ENCODE measurements around the gene SLC35F3.
"Not testable (repeated sequence)": the region's sequence is repeated elsewhere in the genome, so short reads cannot be mapped to it uniquely, and the experiment has no call there.

SLC35F3 gene

GRCh38 chr1:234292548-234292947 lies 388.1 kb downstream of the SLC35F3 start:
- no peak for DNase-seq (ENCODE audit: low spot score)

- no peak for DNase-seq (ENCODE audit: low spot score)
Observed at GRCh38 chr1:234294109-234294817, 389.8 kb downstream of the SLC35F3 start.

DNA sequence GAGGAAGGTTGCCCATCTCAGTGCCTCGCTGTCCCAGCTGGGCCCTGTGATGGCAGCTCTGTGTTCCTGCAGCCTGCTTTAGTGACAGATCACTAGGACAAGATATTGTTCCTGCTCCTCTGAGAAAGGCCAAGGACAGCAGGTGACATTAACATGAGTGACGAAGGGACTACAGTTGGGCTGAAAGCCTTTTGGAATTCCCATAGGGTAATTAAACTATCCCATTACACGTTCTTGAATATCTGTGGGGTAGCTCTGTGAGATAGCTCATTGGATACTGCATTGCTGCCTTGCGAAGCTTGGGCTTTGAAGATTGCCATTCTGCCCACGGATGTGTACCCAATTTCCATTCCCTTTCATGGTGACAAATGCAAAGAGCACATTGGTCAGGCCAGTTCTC lies 390.6 kb downstream of the SLC35F3 start:
- DNase-seq (ENCODE audit: low spot score) = no peak

DNA sequence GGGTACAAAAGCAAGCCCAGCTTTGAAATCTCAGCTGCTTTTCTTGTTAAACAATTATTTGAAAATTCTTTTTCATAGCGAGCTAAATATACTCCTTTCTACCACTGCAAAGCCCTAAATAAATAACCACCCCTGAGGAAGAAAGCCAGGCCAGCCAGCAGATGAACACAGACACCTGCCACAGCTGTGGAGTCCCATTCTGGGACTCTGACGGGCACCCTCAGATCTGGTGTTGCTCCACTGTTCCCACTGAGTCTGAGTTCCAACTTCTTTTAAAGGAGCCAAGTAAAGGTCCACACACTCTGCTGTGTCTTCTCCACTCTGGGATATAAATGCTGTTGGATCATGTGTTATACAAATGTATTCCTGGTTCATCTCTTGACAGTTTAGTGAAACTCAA lies 391.1 kb downstream of the SLC35F3 start:
- no peak for DNase-seq (ENCODE audit: low spot score)

GRCh38 chr1:234296496-234296895 lies 392.0 kb downstream of the SLC35F3 start:
- no peak for DNase-seq (ENCODE audit: low spot score)

GRCh38 chr1:234297668-234298067 lies 393.2 kb downstream of the SLC35F3 start:
- no peak for DNase-seq (ENCODE audit: low spot score)

DNA sequence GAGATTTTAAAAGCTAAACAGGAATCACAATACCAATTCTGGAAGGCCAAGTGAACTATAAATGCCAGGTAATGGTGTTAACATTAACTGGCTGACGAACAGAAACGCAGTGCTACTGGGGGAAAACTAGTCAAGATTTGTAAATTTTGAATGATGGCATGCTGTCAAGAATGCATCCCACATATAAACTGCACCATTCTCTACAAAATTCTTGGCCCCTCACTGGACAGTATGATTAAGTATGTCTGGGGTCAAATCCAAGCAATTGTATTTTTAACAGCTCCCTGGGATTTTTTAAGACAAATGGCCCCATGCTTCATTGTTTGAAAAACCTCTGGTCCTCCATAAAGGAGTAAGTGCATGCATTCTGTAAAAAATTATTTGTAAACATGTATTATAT lies 395.6 kb downstream of the SLC35F3 start:
- no peak for DNase-seq (ENCODE audit: low spot score)

DNA sequence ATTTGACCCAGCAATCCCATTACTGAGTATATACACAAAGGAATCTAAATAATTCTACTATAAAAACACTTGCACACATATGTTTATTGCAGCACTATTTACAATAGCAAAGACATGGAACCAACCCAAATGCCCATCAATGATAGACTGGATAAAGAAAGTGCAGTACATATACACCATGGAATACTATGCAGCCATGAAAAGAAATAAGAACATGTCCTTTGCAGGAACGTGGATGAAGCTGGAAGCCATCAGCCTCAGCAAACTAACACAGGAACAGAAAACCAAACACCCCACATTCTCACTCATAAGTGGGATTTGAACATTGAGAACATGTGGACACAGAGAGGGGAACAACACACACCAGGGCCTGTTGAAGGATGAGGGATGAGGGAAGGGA lies 397.2 kb downstream of the SLC35F3 start:
- not testable (repeated sequence) for DNase-seq (ENCODE audit: low spot score)

DNA sequence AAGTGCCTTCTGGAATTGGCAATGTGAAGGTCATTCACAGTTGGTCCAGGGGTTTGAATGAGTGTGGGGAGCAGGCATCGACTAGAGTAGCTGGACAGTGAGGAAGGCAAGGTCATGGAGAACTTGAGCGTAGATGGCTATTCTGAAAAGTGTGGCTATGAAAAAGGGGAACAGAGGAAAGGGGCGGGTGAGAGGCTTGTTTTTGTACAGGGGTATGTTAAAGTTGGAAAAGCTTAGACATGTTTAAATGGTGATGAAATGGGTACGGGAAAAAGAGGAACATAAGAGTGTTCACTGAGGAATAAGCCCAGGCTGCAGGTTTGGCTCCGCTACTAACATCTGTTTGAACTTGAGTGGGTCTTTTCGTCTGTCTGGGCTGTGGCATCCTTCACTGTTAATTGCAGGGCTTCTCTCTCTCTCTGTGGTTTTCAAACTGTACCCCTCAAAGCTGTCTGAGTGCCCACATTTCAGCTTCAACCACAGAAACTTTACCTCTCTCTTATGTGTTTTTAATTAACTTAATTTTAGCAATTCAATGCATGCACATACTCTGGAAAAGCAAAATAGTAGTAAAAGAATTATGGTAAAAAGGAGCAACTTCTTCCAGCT lies 398.0 kb downstream of the SLC35F3 start:
- no peak for DNase-seq (ENCODE audit: low spot score)

DNA sequence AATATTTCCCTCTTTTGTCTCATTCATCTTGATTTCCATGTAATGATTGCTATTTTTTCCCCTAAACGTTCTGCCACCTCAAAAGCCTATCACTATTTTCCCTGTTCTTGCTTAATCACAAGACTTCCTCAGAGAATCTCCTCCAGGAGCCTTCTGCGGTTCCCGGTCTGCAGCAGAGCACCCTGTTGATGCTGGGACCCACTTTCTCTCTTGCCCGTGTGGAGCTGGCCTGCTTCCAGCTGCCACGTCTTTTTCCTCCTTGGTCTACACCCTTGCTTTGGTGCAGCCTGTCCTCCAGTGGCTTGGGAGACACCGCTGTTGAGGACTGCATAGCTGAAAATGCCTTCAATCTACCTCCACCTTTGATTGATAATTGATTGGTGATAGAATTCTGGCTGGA lies 398.8 kb downstream of the SLC35F3 start:
- no peak for DNase-seq (ENCODE audit: low spot score)

DNA sequence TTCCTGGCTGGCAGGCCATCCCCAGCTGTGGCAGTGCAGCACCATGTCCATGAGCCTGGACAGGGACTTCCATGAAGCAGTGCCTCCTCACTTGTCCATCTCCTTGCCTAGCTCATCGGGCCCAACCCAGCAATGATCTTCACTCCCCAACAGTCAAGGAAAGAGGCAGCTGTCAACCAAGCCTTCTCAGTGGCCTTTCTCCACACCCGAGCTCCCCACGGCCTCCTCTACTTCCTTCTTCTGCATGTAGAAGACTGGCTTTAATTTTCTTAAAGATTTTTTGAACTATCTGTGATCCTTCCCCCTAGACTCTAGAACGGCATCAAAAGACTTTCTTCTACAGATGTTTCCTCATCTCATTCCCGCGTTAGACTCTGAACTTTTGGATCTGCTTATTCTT lies 403.2 kb downstream of the SLC35F3 start:
- no peak for DNase-seq (ENCODE audit: low spot score)

GRCh38 chr1:234309243-234309597 lies 404.7 kb downstream of the SLC35F3 start:
- DNase-seq (ENCODE audit: low spot score) = no peak

DNA sequence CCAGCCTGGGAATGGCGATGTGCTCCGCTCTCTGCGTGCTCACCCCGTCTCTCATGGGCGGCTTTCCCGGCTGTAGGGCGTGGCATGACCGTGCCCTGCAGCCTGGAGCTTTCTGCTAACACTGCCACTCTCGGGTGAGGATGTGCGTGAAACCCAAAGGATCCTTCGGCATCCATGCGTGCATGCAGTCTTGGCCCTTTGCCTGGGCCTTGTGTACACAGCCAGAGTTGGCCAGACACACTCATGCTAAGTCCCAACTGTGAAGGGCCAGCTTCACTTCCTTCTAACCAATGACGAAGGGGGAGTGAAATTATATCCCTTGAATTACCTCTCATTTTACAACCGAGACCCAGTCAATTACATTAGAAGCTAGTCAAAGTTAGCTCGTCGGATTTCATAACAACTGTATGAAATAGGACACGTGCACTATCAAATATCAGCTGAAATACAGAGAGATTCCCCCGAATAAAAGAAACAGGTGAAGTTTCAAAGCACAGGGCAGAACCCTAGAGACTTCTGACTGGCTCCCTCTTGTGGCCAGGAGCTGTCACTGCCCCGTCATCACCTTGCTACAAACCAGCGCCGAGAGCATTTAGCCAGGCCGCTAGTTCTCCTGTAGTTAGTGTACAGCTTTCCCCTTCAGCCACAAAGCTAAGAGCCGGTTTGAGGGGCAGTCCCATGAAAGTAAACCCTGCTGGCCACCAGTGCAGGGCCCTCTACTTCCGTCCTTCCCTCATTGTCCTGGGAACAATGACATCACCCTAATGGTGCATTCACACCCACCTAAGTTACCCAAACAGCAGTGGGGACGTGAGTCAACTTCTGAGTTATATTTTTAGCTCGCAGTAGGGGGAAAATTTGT lies 405.4 kb downstream of the SLC35F3 start:
- peak; percentile 76 for DNase-seq (ENCODE audit: low spot score)

- DNase-seq (ENCODE audit: low spot score) = no peak
Observed at GRCh38 chr1:234310460-234310817, 406.0 kb downstream of the SLC35F3 start.

DNA sequence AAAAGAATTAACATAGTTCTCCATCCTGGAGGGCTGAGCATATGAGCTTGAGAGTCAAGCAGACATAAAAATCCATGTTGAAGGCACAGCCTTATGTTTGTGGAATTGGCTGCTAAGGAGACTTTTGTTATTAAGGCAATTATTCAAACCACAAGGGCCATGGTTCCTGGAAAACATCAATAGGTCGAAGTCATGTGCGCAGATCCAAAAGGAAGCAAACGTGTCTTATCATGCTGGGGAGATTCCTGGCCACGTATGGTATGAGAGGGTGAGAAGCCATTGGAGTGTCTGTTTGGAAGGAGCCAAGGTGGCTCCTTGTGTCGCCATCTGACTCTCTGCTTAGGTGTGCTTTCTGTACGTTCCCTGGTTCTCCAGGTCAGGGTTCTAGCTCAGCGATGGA lies 406.9 kb downstream of the SLC35F3 start:
- no peak for DNase-seq (ENCODE audit: low spot score)

- DNase-seq (ENCODE audit: low spot score) = no peak
Observed at GRCh38 chr1:234313171-234313570, 408.7 kb downstream of the SLC35F3 start.

GRCh38 chr1:234315091-234315541 lies 410.6 kb downstream of the SLC35F3 start:
- no peak for DNase-seq (ENCODE audit: low spot score)

- DNase-seq (ENCODE audit: low spot score) = no peak
Observed at GRCh38 chr1:234315588-234315987, 411.1 kb downstream of the SLC35F3 start.

- no peak for DNase-seq (ENCODE audit: low spot score)
Observed at GRCh38 chr1:234316486-234316885, 412.0 kb downstream of the SLC35F3 start.

- DNase-seq (ENCODE audit: low spot score) = no peak
Observed at GRCh38 chr1:234316937-234317336, 412.5 kb downstream of the SLC35F3 start.

GRCh38 chr1:234320069-234320468 lies 415.6 kb downstream of the SLC35F3 start:
- DNase-seq (ENCODE audit: low spot score) = no peak

DNA sequence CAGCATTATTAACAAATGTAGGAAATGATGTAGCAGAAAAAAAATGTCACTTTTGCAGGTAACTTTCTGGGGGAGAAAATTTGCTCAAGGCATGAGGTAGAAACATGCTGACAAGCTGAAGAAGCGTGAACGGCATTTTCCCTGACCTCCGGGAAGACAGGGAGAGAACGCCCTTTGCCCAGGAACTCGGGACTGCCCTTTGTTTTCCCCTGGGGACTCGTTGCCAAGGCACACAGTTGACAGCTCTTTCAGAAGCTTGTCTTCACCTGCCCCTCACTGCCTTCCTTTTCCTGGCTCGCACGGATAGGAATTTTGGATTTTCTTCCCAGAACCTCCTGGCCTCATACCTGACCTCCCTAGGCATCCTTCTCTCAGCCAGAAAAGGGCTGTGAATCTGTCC lies 416.1 kb downstream of the SLC35F3 start:
- no peak for DNase-seq (ENCODE audit: low spot score)

DNA sequence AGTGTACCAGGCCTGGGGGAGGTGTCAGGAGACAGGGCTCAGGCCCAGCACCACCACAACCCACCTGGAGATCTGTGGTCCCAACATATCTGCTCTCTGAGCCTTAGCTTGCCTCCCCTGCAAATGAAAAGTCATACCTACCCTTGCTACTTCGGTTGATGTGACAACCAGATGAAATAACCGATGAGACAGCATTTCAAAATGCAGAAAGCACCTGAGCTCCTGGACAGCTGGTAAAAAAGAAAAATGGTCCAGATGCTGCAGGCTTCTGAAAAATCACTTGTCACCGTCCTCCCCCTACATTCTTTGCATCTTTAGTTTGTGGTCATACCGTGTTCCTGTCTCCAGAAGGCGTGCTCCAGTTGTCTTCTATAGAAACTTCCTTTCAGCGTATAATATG lies 416.8 kb downstream of the SLC35F3 start:
- DNase-seq (ENCODE audit: low spot score) = no peak

Data from ecto neural progenitor cell (in vitro differentiated cells).